ENCODE data around the gene ZFYVE28. TPM values are rescaled to one million over a fixed set of nuclear protein-coding genes. Genes with fewer than 3 reads are reported as not detected.

Gene ZFYVE28
- polyA plus RNA-seq, 1 of the 3 experiments (the other 2 are of a cell fraction) = 3.2 TPM

- 81% methylated on average over 10 of the region's 10 CpGs for WGBS (ENCODE audit: low lambda C conversion rate)
- no peak for DNase-seq
- Histone ChIP-seq H3F3A (replicated peaks; ENCODE audit: insufficient read depth) (no peaks in the 10 kb centered on the region), H3K9me3 (no peaks in the 10 kb centered on the region), H3K4me3 (ENCODE audit: low read depth in 2 of 2, low read length in 1 of 2) (no peak overlapping the region), H2AFZ (ENCODE audit: low read depth) (no peak overlapping the region), H4K20me1 (ENCODE audit: insufficient read depth) (no peaks in the 10 kb centered on the region), H3K27me3 (ENCODE audit: insufficient read depth) (no peaks in the 10 kb centered on the region), H3K9ac (no peak overlapping the region), H3K9me2 (no peaks in the 10 kb centered on the region), H3K27ac (ENCODE audit: low read depth in 2 of 2, low read length in 1 of 2) (no peak overlapping the region), H3K79me2 (ENCODE audit: insufficient read depth) (no peaks in the 10 kb centered on the region), H3K4me2 (no peak overlapping the region), H3K4me1 (ENCODE audit: control insufficient read depth in 1 of 2, insufficient read depth in 2 of 2, low read depth in 1 of 2, low read length in 1 of 2) (peaks cover 0 to 16% of the 10 kb centered on the region in 2 experiments; a peak in 2 of 4 replicates), H3K36me3 (replicated peaks in 1 of 2; ENCODE audit: control insufficient read depth in 1 of 2, insufficient read depth in 2 of 2, low read length in 1 of 2) (no peaks in the 10 kb centered on the region)
- ChIA-PET CTCF (interaction anchor here (0.6 kb wide), 2 partner anchors 430 to 1701 kb away, joined by 3 to 4 read pairs; no protein-coding TSS in a partner anchor), POLR2A (no interaction called here)
- TF ChIP-seq GATA2 (CRISPR knock-in tag; IDR thresholded peaks at IDR 0.05) (no peak), IRF3 (IDR thresholded peaks at IDR 0.05; ENCODE audit: low read depth, low read length) (no peak), ELF1 (IDR thresholded peaks at IDR 0.05) (no peak), MEF2A (IDR thresholded peaks at IDR 0.05; ENCODE audit: borderline replicate concordance, low read depth) (no peak), TCF12 (IDR thresholded peaks at IDR 0.05) (no peak), SIN3A (IDR thresholded peaks at IDR 0.05; ENCODE audit: borderline replicate concordance, low read depth, low read length) (no peak), POLR2AphosphoS5 (IDR thresholded peaks at IDR 0.05; ENCODE audit: low read depth, low read length) (no peak), EZH2phosphoT487 (IDR thresholded peaks at IDR 0.05; ENCODE audit: borderline replicate concordance, low read depth) (no peak), JUND (IDR thresholded peaks at IDR 0.05) (no peak), TEAD4 (IDR thresholded peaks at IDR 0.05; ENCODE audit: borderline replicate concordance, insufficient read depth) (no peak), EP300 (IDR thresholded peaks at IDR 0.05; ENCODE audit: borderline replicate concordance in 1 of 2, low read depth in 1 of 2, low read length in 1 of 2) (no peak), FOXM1 (IDR thresholded peaks at IDR 0.05; ENCODE audit: low read depth) (no peak), SMC3 (IDR thresholded peaks at IDR 0.05; ENCODE audit: low read depth, low read length) (no peak), NFIC (IDR thresholded peaks at IDR 0.05; ENCODE audit: borderline replicate concordance) (no peak), REST (IDR thresholded peaks at IDR 0.05; ENCODE audit: low read depth, low read length) (no peak), MXI1 (IDR thresholded peaks at IDR 0.05; ENCODE audit: low read depth, low read length) (no peak), TAF1 (IDR thresholded peaks at IDR 0.05; ENCODE audit: borderline replicate concordance, low read depth, low read length) (no peak)
These were observed 12.0 kb downstream of the ZFYVE28 start for GRCh38 chr4:2406406-2406805.

Measured in SK-N-SH (cell line).